NCI-H460 (cell line): Measurements from ENCODE around the gene MTHFR. TPM values are rescaled to one million over a fixed set of nuclear protein-coding genes. Genes with fewer than 3 reads are reported as not detected.

Experiments
- DNase-seq: peaks from one replicate; pipeline ENCODE4 v3.0.0-alpha.2; 2016; ENCODE audit warnings: low read depth; ENCODE audit errors: extremely low read depth
- polyA plus RNA-seq: library from polyadenylated mRNA; depleted of rRNA; stranded (reverse); fragments of >200 nt; gene quantifications from 2 replicates; pipeline ENCODE4 v1.2.3, GENCODE V29; 2014; cell fraction: nucleus; rRNA removed
- total RNA-seq: library from RNA; depleted of rRNA; stranded (reverse); fragments of >200 nt; shearing (Covaris generic); gene quantifications from 2 replicates; pipeline ENCODE4 v1.2.3, GENCODE V29; 2014; rRNA removed

Gene MTHFR
- total RNA-seq = 5.2 and 6.0 TPM in 2 replicates
- 3.9 and 8.5 TPM in 2 replicates for polyA plus RNA-seq

GRCh38 chr1:11805422-11806306, at the start of gene MTHFR, which contains the start of gene CLCN6:
Gene MTHFR (minus strand): TSS chr1:11805964. CDS start chr1:11803116, 2,848 bp downstream.
Gene CLCN6 (plus strand): TSS chr1:11806191. CDS start chr1:11806263, 72 bp downstream.
- DNase-seq = peak; percentile 97

GRCh38 chr1:11855430-11855829, 49.7 kb upstream of the MTHFR start:
- no peak for DNase-seq

- no peak for DNase-seq
Observed at GRCh38 chr1:11854519-11854918, 48.8 kb upstream of the MTHFR start.

GRCh38 chr1:11851180-11851579, 45.4 kb upstream of the MTHFR start:
- no peak for DNase-seq

- DNase-seq = no peak
Observed at GRCh38 chr1:11850156-11850555, 44.4 kb upstream of the MTHFR start.

- DNase-seq = no peak
Observed at GRCh38 chr1:11848373-11848700, 42.6 kb upstream of the MTHFR start.

GRCh38 chr1:11847667-11848372, 42.1 kb upstream of the MTHFR start, which contains the start of gene NPPA:
Gene NPPA (minus strand): TSS chr1:11847783. CDS start chr1:11847684, 99 bp downstream.
- DNase-seq = no peak

GRCh38 chr1:11845641-11846335, 40.0 kb upstream of the MTHFR start:
- DNase-seq = no peak

GRCh38 chr1:11842154-11843041, 36.6 kb upstream of the MTHFR start:
- no peak for DNase-seq

- no peak for DNase-seq
Observed at GRCh38 chr1:11841245-11842153, 35.7 kb upstream of the MTHFR start.

- DNase-seq = no peak
Observed at GRCh38 chr1:11839727-11840705, 34.3 kb upstream of the MTHFR start.

- peak; percentile 42 for DNase-seq
Observed at GRCh38 chr1:11838349-11839272, 32.8 kb upstream of the MTHFR start.

GRCh38 chr1:11837767-11838348, 32.1 kb upstream of the MTHFR start:
- no peak for DNase-seq

- no peak for DNase-seq
Observed at GRCh38 chr1:11836955-11837766, 31.4 kb upstream of the MTHFR start.

- no peak for DNase-seq
Observed at GRCh38 chr1:11835441-11836225, 29.9 kb upstream of the MTHFR start.
